SK-N-SH (cell line): ENCODE measurements around the gene ZNF609. TPM values are rescaled to one million over a fixed set of nuclear protein-coding genes. Genes with fewer than 3 reads are reported as not detected.

ENCODE experiments used
- CTCF ChIA-PET: fragments of 300-600, 350-600 bp; formaldehyde crosslinking; extraction: SDS; loops from one replicate; lab custom pipeline; 2021; lab: Yijun Ruan, JAX
- POLR2A ChIA-PET: fragments of 350-600 bp; sonication (Branson Sonifier 250); formaldehyde crosslinking; extraction: SDS; loops from one replicate; lab custom pipeline; 2020; ENCODE audit warnings: antibody characterized with exemption, inconsistent platforms; lab: Yijun Ruan, JAX
- DNase-seq: peaks from one replicate; pipeline ENCODE4 v3.0.0; 2012
- H2AFZ ChIP-seq: fragments of 200-600 bp; sonication (generic); 2 replicates; pipeline ENCODE4 v1.8.1; 2016; ENCODE audit warnings: antibody characterized with exemption, mild to moderate bottlenecking, low read depth
- H3F3A ChIP-seq: fragments of 200-600 bp; sonication (generic); replicated peaks from 2 replicates; pipeline ENCODE3; 2016; ENCODE audit warnings: antibody characterized with exemption, mild to moderate bottlenecking; ENCODE audit not compliant: insufficient read depth
- H3K27ac ChIP-seq, 2 experiments: fragments of 200-500 bp in 1 of 2; fragments of 200-600 bp in 1 of 2; sonication (Bioruptor generic) in 1 of 2; sonication (generic), shearing (Covaris generic) in 1 of 2; 2 replicates each; pipeline versions ENCODE4 v1.5.1 to v1.6.1; 2014 to 2016; ENCODE audit warnings: low read depth in 2 of 2, inconsistent platforms in 1 of 2, low read length in 1 of 2, mild to moderate bottlenecking in 1 of 2, mixed read lengths in 1 of 2
- H3K27me3 ChIP-seq: fragments of 200-600 bp; sonication (generic), shearing (Covaris generic); 2 replicates; pipeline ENCODE4 v1.6.1; 2016; ENCODE audit warnings: mixed run types; ENCODE audit not compliant: insufficient read depth
- H3K36me3 ChIP-seq, 2 experiments: fragments of 200-500 bp in 1 of 2; fragments of 200-600 bp in 1 of 2; sonication (Bioruptor generic) in 1 of 2; sonication (generic) in 1 of 2; replicated peaks in 1 of 2; 2 replicates each; pipeline versions ENCODE3 to v1.5.1; 2014 to 2016; ENCODE audit warnings: low read length in 1 of 2, mild to moderate bottlenecking in 1 of 2; ENCODE audit not compliant: insufficient read depth in 2 of 2, control insufficient read depth in 1 of 2
- H3K4me1 ChIP-seq, 2 experiments: fragments of 200-500 bp in 1 of 2; fragments of 200-600 bp in 1 of 2; sonication (Bioruptor generic) in 1 of 2; sonication (generic), shearing (Covaris generic) in 1 of 2; 2 replicates each; pipeline versions ENCODE4 v1.5.1 to v1.6.1; 2014 to 2016; ENCODE audit warnings: low read depth in 1 of 2, low read length in 1 of 2, mixed run types in 1 of 2; ENCODE audit not compliant: insufficient read depth in 2 of 2, control insufficient read depth in 1 of 2
- H3K4me2 ChIP-seq: fragments of 200-600 bp; sonication (generic), shearing (Covaris generic); 2 replicates; pipeline ENCODE4 v1.6.1; 2017; ENCODE audit warnings: mixed run types
- H3K4me3 ChIP-seq, 2 experiments: fragments of 200-500 bp in 1 of 2; fragments of 200-600 bp in 1 of 2; sonication (Bioruptor generic) in 1 of 2; sonication (generic), shearing (Covaris generic) in 1 of 2; 2 replicates each; pipeline versions ENCODE4 v1.5.1 to v1.8.1; 2014 to 2016; ENCODE audit warnings: low read depth in 2 of 2, inconsistent platforms in 1 of 2, low read length in 1 of 2, mild to moderate bottlenecking in 1 of 2, mixed read lengths in 1 of 2, moderate library complexity in 1 of 2
- H3K79me2 ChIP-seq: fragments of 200-600 bp; sonication (generic); 2 replicates; pipeline ENCODE4 v1.8.1; 2017; ENCODE audit warnings: mild to moderate bottlenecking; ENCODE audit not compliant: insufficient read depth
- H3K9ac ChIP-seq: fragments of 200-600 bp; sonication (generic); 2 replicates; pipeline ENCODE4 v1.6.1; 2017; ENCODE audit warnings: mixed run types
- H3K9me2 ChIP-seq: fragments of 200-600 bp; sonication (generic); 2 replicates; pipeline ENCODE4 v1.6.1; 2017; ENCODE audit warnings: mixed run types
- H3K9me3 ChIP-seq: fragments of 200-600 bp; sonication (generic); 2 replicates; pipeline ENCODE4 v1.6.1; 2017; ENCODE audit warnings: mixed run types, mild to moderate bottlenecking, moderate library complexity
- H4K20me1 ChIP-seq: fragments of 200-600 bp; sonication (generic); 2 replicates; pipeline ENCODE4 v1.6.1; 2017; ENCODE audit warnings: mild to moderate bottlenecking, mixed run types; ENCODE audit not compliant: insufficient read depth
- CHD2 ChIP-seq: fragments of 150-350 bp; IDR thresholded peaks from 2 replicates; pipeline ENCODE4 v1.6.1; 2018; ENCODE audit warnings: low read length; ENCODE audit not compliant: partially characterized antibody
- EZH2phosphoT487 ChIP-seq: fragments of 200-600 bp; sonication (generic); IDR thresholded peaks from 2 replicates; pipeline ENCODE4 v1.6.1; 2017; ENCODE audit warnings: low read depth, mixed run types, mild to moderate bottlenecking, antibody characterized with exemption, moderate library complexity, borderline replicate concordance
- FOSL2 ChIP-seq: IDR thresholded peaks from 2 replicates; pipeline ENCODE4 v1.4.0; 2012; ENCODE audit warnings: low read depth, mild to moderate bottlenecking, moderate library complexity, borderline replicate concordance
- FOXJ3 ChIP-seq: sonication (generic); formaldehyde crosslinking; IDR thresholded peaks from 2 replicates; pipeline ENCODE4 v1.5.1; 2020; ENCODE audit warnings: mild to moderate bottlenecking, missing genetic modification reagents
- FOXM1 ChIP-seq: IDR thresholded peaks from 2 replicates; pipeline ENCODE4 v1.4.0; 2012; ENCODE audit warnings: low read depth, mild to moderate bottlenecking
- GATA2 ChIP-seq: sonication (generic); formaldehyde crosslinking; IDR thresholded peaks from 2 replicates; pipeline ENCODE4 v1.5.0; 2020; ENCODE audit warnings: mild to moderate bottlenecking, missing genetic modification reagents
- JUND ChIP-seq: IDR thresholded peaks from 2 replicates; pipeline ENCODE4 v1.4.0; 2012
- MEF2A ChIP-seq: IDR thresholded peaks from 2 replicates; pipeline ENCODE4 v1.4.0; 2012; ENCODE audit warnings: low read depth, borderline replicate concordance
- MXI1 ChIP-seq: IDR thresholded peaks from 2 replicates; pipeline ENCODE4 v1.6.1; 2012; ENCODE audit warnings: mild to moderate bottlenecking, low read depth, low read length, improper control_type of control experiment
- RXRA ChIP-seq: IDR thresholded peaks from 2 replicates; pipeline ENCODE4 v1.4.0; 2012; ENCODE audit warnings: low read depth, mild to moderate bottlenecking, borderline replicate concordance
- TCF12 ChIP-seq: IDR thresholded peaks from 2 replicates; pipeline ENCODE4 v1.4.0; 2012
- YY1 ChIP-seq: IDR thresholded peaks from 2 replicates; pipeline ENCODE4 v1.4.0; 2012; ENCODE audit warnings: low read depth, mild to moderate bottlenecking
- WGBS: methylation state at CpG from one replicate; pipeline ENCODE4 v1.1.6; 2017; ENCODE audit warnings: low lambda C conversion rate; 5-methylcytosine and 5-hydroxymethylcytosine counted together
- polyA plus RNA-seq, 3 experiments: library from polyadenylated mRNA; depleted of rRNA; stranded (reverse); fragments of >200 nt; gene quantifications; 2 replicates each; pipeline ENCODE4 v1.2.3, GENCODE V29; 2012
- TF ChIP-seq, protein P1 (sequence below): IDR thresholded peaks from 2 replicates; pipeline ENCODE4 v1.4.0; 2012; ENCODE audit warnings: low read depth, borderline replicate concordance
- TF ChIP-seq, protein P2 (sequence below): IDR thresholded peaks from 2 replicates; pipeline ENCODE4 v1.4.0; 2012; ENCODE audit warnings: low read depth, borderline replicate concordance
- TF ChIP-seq, protein P3 (sequence below): fragments of 200-600 bp; sonication (generic); IDR thresholded peaks from 2 replicates; pipeline ENCODE4 v1.6.1; 2017; ENCODE audit warnings: antibody characterized with exemption, mild to moderate bottlenecking, moderate library complexity
- TF ChIP-seq, protein P4 (sequence below): fragments of 150-350 bp; IDR thresholded peaks from 2 replicates; pipeline ENCODE4 v1.6.1; 2017; ENCODE audit warnings: antibody characterized with exemption, low read length, low read depth, borderline replicate concordance
- TF ChIP-seq, protein P5 (sequence below): fragments of 150-350 bp; IDR thresholded peaks from 2 replicates; pipeline ENCODE4 v1.6.1; 2016; ENCODE audit warnings: mild to moderate bottlenecking, low read depth, low read length

Gene ZNF609
- polyA plus RNA-seq, 1 of the 3 experiments (the other 2 are of a cell fraction) = 12.6 TPM

DNA sequence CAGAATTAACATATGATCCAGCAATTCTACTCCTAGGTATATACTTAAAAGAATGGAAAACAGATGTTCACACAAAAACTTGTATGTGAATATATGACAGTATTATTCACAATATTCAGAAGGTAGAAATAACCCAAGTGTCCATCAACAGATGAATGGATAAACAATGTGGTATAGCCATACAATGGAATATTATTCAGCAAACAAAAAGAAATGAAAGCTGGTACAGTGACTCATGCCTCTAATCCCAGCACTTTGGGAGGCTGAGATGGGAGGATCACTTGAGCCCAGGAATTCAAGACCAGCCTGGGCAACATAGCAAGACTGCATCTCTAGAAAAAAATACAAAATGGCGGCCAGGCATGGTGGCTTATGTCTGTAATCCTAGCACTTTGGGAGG is 185.6 kb downstream of the ZNF609 start:
- no peaks in the 10 kb centered on the region for H3K4me1 ChIP-seq
- H2AFZ ChIP-seq = no peak overlapping the region
- TF ChIP-seq YY1 (no peak), FOSL2 (no peak), CHD2 (no peak), EZH2phosphoT487 (no peak), RXRA (no peak), TCF12 (no peak), FOXJ3 (CRISPR knock-in tag) (no peak), JUND (no peak), MEF2A (no peak), FOXM1 (no peak), MXI1 (no peak), GATA2 (CRISPR knock-in tag) (no peak)
- TF ChIP-seq, protein P1, sequence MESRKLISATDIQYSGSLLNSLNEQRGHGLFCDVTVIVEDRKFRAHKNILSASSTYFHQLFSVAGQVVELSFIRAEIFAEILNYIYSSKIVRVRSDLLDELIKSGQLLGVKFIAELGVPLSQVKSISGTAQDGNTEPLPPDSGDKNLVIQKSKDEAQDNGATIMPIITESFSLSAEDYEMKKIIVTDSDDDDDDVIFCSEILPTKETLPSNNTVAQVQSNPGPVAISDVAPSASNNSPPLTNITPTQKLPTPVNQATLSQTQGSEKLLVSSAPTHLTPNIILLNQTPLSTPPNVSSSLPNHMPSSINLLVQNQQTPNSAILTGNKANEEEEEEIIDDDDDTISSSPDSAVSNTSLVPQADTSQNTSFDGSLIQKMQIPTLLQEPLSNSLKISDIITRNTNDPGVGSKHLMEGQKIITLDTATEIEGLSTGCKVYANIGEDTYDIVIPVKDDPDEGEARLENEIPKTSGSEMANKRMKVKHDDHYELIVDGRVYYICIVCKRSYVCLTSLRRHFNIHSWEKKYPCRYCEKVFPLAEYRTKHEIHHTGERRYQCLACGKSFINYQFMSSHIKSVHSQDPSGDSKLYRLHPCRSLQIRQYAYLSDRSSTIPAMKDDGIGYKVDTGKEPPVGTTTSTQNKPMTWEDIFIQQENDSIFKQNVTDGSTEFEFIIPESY = no peak
- TF ChIP-seq, protein P2, sequence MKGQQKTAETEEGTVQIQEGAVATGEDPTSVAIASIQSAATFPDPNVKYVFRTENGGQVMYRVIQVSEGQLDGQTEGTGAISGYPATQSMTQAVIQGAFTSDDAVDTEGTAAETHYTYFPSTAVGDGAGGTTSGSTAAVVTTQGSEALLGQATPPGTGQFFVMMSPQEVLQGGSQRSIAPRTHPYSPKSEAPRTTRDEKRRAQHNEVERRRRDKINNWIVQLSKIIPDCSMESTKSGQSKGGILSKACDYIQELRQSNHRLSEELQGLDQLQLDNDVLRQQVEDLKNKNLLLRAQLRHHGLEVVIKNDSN = no peak
- TF ChIP-seq, protein P3, sequence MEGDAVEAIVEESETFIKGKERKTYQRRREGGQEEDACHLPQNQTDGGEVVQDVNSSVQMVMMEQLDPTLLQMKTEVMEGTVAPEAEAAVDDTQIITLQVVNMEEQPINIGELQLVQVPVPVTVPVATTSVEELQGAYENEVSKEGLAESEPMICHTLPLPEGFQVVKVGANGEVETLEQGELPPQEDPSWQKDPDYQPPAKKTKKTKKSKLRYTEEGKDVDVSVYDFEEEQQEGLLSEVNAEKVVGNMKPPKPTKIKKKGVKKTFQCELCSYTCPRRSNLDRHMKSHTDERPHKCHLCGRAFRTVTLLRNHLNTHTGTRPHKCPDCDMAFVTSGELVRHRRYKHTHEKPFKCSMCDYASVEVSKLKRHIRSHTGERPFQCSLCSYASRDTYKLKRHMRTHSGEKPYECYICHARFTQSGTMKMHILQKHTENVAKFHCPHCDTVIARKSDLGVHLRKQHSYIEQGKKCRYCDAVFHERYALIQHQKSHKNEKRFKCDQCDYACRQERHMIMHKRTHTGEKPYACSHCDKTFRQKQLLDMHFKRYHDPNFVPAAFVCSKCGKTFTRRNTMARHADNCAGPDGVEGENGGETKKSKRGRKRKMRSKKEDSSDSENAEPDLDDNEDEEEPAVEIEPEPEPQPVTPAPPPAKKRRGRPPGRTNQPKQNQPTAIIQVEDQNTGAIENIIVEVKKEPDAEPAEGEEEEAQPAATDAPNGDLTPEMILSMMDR = no peak
- TF ChIP-seq, protein P4, sequence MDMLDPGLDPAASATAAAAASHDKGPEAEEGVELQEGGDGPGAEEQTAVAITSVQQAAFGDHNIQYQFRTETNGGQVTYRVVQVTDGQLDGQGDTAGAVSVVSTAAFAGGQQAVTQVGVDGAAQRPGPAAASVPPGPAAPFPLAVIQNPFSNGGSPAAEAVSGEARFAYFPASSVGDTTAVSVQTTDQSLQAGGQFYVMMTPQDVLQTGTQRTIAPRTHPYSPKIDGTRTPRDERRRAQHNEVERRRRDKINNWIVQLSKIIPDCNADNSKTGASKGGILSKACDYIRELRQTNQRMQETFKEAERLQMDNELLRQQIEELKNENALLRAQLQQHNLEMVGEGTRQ = no peak
- TF ChIP-seq, protein P5, sequence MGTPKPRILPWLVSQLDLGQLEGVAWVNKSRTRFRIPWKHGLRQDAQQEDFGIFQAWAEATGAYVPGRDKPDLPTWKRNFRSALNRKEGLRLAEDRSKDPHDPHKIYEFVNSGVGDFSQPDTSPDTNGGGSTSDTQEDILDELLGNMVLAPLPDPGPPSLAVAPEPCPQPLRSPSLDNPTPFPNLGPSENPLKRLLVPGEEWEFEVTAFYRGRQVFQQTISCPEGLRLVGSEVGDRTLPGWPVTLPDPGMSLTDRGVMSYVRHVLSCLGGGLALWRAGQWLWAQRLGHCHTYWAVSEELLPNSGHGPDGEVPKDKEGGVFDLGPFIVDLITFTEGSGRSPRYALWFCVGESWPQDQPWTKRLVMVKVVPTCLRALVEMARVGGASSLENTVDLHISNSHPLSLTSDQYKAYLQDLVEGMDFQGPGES = no peak
- TF ChIP-seq, all 33 proteins: peak for 0
- CTCF ChIA-PET = interaction anchor here (0.8 kb wide), 1 partner anchor 11 kb away, joined by 3 read pairs; no protein-coding TSS in a partner anchor
- H3K9me3 ChIP-seq = no peaks in the 10 kb centered on the region
- no peaks in the 10 kb centered on the region for H3K9me2 ChIP-seq
- H3K4me2 ChIP-seq = no peak overlapping the region
- H3K79me2 ChIP-seq = peaks cover 42% of the 10 kb centered on the region
- peaks cover 0 to 4% of the 10 kb centered on the region in 2 experiments for H3K36me3 ChIP-seq
- POLR2A ChIA-PET = no interaction called here
- no peaks in the 10 kb centered on the region for H4K20me1 ChIP-seq
- no peak overlapping the region for H3K4me3 ChIP-seq
- no peaks in the 10 kb centered on the region for H3K27me3 ChIP-seq
- 92% methylated on average over 1 of the region's 1 CpG for WGBS
- peaks cover 14% of the 10 kb centered on the region for H3F3A ChIP-seq
- DNase-seq = no peak
- H3K27ac ChIP-seq = no peak overlapping the region
- H3K9ac ChIP-seq = no peak overlapping the region
